WI38 (cell line): ENCODE data around the gene BTN2A1.

Experiments
- H3K4me3 ChIP-seq: 2 replicates; pipeline ENCODE4 v1.5.1; 2011; ENCODE audit warnings: low read depth, mild to moderate bottlenecking, control low read depth, low read length
- TF ChIP-seq, protein P1 (sequence below): IDR thresholded peaks from 2 replicates; pipeline ENCODE4 v1.5.1; 2012; ENCODE audit warnings: low read depth, mild to moderate bottlenecking, control low read depth, low read length

BTN2A1 gene

DNA sequence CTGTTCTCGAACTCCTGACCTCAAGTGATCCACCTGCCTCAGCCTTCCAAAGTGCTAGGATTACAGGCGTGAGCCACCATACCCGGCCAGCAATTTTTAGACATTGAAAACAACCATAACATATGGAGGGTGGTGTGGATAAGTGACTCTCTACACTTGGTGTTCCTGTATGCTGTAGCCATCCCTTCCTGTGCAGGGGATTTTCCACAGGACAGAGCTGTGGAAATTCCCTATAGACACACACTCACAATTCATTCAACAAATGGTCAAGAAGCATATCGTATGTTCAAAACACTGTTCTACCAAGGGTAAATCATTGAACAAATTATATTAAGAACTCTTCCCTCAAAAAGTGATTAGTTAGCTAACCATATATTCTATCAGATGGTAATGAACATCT lies 6.3 kb downstream of the BTN2A1 start:
- TF ChIP-seq, protein P1, sequence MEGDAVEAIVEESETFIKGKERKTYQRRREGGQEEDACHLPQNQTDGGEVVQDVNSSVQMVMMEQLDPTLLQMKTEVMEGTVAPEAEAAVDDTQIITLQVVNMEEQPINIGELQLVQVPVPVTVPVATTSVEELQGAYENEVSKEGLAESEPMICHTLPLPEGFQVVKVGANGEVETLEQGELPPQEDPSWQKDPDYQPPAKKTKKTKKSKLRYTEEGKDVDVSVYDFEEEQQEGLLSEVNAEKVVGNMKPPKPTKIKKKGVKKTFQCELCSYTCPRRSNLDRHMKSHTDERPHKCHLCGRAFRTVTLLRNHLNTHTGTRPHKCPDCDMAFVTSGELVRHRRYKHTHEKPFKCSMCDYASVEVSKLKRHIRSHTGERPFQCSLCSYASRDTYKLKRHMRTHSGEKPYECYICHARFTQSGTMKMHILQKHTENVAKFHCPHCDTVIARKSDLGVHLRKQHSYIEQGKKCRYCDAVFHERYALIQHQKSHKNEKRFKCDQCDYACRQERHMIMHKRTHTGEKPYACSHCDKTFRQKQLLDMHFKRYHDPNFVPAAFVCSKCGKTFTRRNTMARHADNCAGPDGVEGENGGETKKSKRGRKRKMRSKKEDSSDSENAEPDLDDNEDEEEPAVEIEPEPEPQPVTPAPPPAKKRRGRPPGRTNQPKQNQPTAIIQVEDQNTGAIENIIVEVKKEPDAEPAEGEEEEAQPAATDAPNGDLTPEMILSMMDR: no peak
- H3K4me3 ChIP-seq: no peak overlapping the region

DNA sequence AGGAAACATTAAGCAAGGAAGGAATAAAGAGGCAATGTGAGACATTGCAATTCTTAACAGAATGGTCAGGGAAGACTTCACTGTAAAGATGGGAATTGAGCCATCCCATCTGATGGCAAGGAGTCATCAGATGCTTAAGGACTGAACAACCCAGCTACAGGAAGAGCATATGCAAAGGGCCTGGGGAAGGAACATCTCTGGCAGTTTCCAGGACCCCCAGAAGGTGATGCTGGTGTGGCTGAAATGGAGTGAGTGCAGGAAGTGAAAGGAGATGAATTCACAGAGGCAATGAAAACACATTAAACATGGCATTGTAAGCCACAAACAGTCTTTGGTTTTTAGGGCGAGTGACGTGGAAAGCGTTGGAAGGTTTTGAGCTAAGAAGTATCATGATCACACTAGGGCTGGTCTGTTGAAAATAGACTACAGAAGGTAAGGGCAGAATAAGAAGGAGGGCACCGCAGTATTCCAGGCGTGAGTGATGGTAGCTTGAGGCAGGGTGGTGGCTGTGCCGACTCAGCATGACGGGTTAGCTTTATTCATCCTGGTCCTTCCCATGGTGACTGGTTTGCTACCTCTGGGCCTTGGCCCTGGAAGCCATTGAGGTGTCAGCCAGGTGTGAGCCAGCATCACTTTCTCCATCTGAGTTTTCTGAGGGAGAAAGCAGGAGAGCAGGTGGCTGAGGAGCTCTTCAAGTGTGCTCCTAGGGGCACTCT lies 6.8 kb downstream of the BTN2A1 start:
- H3K4me3 ChIP-seq: no peak overlapping the region
- TF ChIP-seq, protein P1: no peak

GRCh38 chr6:26465776-26466175 lies 8.0 kb downstream of the BTN2A1 start:
- TF ChIP-seq, protein P1: no peak
- H3K4me3 ChIP-seq: no peak overlapping the region

GRCh38 chr6:26468829-26469228 lies 11.1 kb downstream of the BTN2A1 start:
- TF ChIP-seq, protein P1: no peak
- no peak overlapping the region for H3K4me3 ChIP-seq

DNA sequence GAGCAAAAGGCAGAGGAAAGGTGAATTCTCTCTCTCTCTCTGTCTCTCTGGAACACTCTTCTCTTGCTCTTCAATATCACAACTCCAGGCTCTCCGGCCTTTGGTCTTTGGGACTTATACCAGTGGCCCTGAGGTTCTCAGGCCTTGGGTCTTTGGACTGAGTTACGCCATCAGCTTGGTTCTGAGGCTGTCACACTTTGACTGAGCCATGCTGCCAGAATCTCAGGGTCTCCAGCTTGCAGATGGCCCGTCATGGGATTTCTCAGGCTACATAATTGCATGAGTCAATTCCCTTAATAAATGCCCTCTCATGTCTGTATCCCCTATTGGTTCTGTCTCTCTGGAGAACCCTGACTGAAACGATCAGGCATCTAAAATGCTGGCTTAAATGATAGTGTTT lies 12.9 kb downstream of the BTN2A1 start:
- TF ChIP-seq, protein P1: no peak
- no peak overlapping the region for H3K4me3 ChIP-seq

DNA sequence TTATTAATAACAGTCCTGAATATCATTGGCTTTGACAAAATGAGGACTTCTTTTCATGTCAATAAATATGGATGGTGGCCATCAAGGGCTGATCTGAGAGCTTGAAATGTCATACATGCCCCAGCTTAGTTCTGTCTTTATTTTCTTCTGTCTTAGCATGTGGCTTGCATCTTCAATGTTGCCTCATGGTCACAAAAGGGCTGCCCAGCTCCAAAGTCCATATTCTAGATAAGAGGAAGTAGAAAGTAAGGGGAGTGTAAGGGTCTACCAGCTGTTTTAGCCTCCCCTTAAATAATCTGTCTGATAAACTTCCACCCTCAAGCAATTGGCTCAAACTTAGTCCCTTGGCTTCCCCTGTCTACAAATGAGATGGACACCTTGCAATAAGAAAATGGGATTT lies 14.2 kb downstream of the BTN2A1 start:
- TF ChIP-seq, protein P1: no peak
- no peak overlapping the region for H3K4me3 ChIP-seq

DNA sequence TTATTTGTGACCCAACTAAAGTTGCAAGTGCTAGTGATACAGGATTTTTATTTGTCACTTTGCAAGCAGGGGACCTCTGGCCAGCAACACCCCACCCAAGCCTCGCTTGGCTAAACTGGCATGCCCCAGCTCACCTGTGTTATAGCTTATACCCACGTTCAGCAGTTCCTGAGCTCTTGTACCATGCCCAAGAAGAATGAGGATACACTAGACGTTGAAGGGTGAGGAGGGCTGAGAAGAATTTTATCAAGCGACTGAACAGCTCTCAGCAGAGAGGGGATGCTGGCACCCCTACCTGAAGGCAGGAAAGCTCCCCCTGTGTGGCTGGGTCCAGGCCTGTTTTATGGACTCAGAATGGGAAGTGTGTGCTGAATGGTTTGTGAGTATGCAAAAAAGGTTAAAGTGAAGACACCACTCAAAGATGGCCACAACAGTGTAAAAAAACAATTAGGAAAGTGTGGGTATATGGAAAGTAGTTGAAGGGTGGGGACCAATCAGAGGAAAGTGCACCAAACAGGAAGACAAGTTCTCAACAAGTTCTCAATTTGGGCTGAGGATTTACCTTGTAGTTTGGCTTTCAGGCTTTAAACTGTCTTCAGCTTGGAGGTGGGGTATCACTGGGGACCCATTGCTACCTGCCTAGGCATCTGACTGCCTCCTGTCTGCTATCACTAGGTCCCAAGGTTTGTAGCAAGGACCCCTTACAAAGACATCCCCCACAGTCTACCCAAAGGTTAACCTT lies 15.0 kb downstream of the BTN2A1 start:
- no peak overlapping the region for H3K4me3 ChIP-seq
- TF ChIP-seq, protein P1: no peak
